ENCODE measurements around the gene NRARP. TPM values are rescaled to one million over a fixed set of nuclear protein-coding genes. Genes with fewer than 3 reads are reported as not detected.

NRARP gene
- total RNA-seq, 1 experiment from 2014 or later = 16.9 TPM

- DNase-seq (ENCODE audit: low read depth, low spot score) (no peak), ATAC-seq (no peak)
- ChIA-PET CTCF (no interaction called here), POLR2A (no interaction called here)
- Histone ChIP-seq H3K27me3 (ENCODE audit: control insufficient read depth, insufficient read depth, low read length) (no peaks in the 10 kb centered on the region), H3K4me3 (ENCODE audit: low read depth in 2 of 2, low read length in 2 of 2) (no peak overlapping the region), H3K36me3 (ENCODE audit: control insufficient read depth, insufficient read depth, low read length) (no peaks in the 10 kb centered on the region), H3K9me3 (ENCODE audit: control insufficient read depth, insufficient read depth, low read depth, low read length) (no peaks in the 10 kb centered on the region), H3K4me1 (ENCODE audit: control insufficient read depth, insufficient read depth, low read length) (peaks cover 40% of the 10 kb centered on the region), H3K27ac (ENCODE audit: low read length) (peak overlapping the region; percentile 61)
- BruUV-seq (replicated peaks) = no TSS peak
- in situ Hi-C loops (cut with HindIII; ENCODE audit: low pct_unique_long_range_greater_than_20kb, low sequenced_read_pairs) = no loop called here
- intact Hi-C loops (cut with micrococcal nuclease; ENCODE audit: unreplicated experiment) = no loop called here
- TF ChIP-seq SIN3A (IDR thresholded peaks at IDR 0.05; ENCODE audit: borderline replicate concordance, insufficient read depth, low read depth, low read length) (no peak), CTCF (IDR thresholded peaks at IDR 0.05) (no peak), TCF7L2 (IDR thresholded peaks at IDR 0.05; ENCODE audit: low read depth, low read length) (no peak), POLR2AphosphoS5 (IDR thresholded peaks at IDR 0.05; ENCODE audit: low read depth, low read length) (no peak), REST (IDR thresholded peaks at IDR 0.05; ENCODE audit: insufficient read depth in 1 of 2, low read depth in 2 of 2, low read length in 1 of 2) (no peak)
These were observed 3.7 kb upstream of the NRARP start for GRCh38 chr9:137305798-137306065.

GRCh38 chr9:137305060-137305797 is 3.2 kb upstream of the NRARP start:
- Histone ChIP-seq H3K9me3 (ENCODE audit: control insufficient read depth, insufficient read depth, low read depth, low read length) (no peaks in the 10 kb centered on the region), H3K27ac (ENCODE audit: low read length) (peak overlapping the region; percentile 61), H3K4me3 (ENCODE audit: low read depth in 2 of 2, low read length in 2 of 2) (0 out of 4 replicates have a peak overlapping the region, but pooled peaks of 1 of the 2 experiments have one; percentile 16), H3K36me3 (ENCODE audit: control insufficient read depth, insufficient read depth, low read length) (no peaks in the 10 kb centered on the region), H3K27me3 (ENCODE audit: control insufficient read depth, insufficient read depth, low read length) (no peaks in the 10 kb centered on the region), H3K4me1 (ENCODE audit: control insufficient read depth, insufficient read depth, low read length) (peaks cover 40% of the 10 kb centered on the region)
- TF ChIP-seq SIN3A (IDR thresholded peaks at IDR 0.05; ENCODE audit: borderline replicate concordance, insufficient read depth, low read depth, low read length) (no peak), REST (IDR thresholded peaks at IDR 0.05; ENCODE audit: insufficient read depth in 1 of 2, low read depth in 2 of 2, low read length in 1 of 2) (no peak), CTCF (IDR thresholded peaks at IDR 0.05) (no peak; the same call in 1 of the 2 replicates), POLR2AphosphoS5 (IDR thresholded peaks at IDR 0.05; ENCODE audit: low read depth, low read length) (0 out of 2 replicates have a peak, but pooled peaks have one; percentile 27), TCF7L2 (IDR thresholded peaks at IDR 0.05; ENCODE audit: low read depth, low read length) (no peak)
- ATAC-seq = peak; percentile 59
- no TSS peak for BruUV-seq (replicated peaks)
- POLR2A ChIA-PET = no interaction called here
- no peak for DNase-seq (ENCODE audit: low read depth, low spot score)
- CTCF ChIA-PET = no interaction called here
- intact Hi-C loops (cut with micrococcal nuclease; ENCODE audit: unreplicated experiment) = no loop called here
- in situ Hi-C loops (cut with HindIII; ENCODE audit: low pct_unique_long_range_greater_than_20kb, low sequenced_read_pairs) = no loop called here
